HUES48 (cell line): Measurements from ENCODE around the gene PTCRA.

Experiments used
- H3K27ac ChIP-seq: one replicate; pipeline ENCODE4 v1.7.0; 2013; ENCODE audit warnings: low read depth, low read length, inconsistent platforms
- H3K27me3 ChIP-seq: 2 replicates; pipeline ENCODE4 v1.6.1; 2013; ENCODE audit warnings: mild to moderate bottlenecking, low read length; ENCODE audit not compliant: control insufficient read depth, insufficient read depth
- H3K36me3 ChIP-seq: 2 replicates; pipeline ENCODE4 v1.6.1; 2013; ENCODE audit warnings: low read length; ENCODE audit not compliant: control insufficient read depth, insufficient read depth
- H3K4me1 ChIP-seq: 2 replicates; pipeline ENCODE4 v1.6.1; 2013; ENCODE audit warnings: mild to moderate bottlenecking, low read length; ENCODE audit not compliant: control insufficient read depth, insufficient read depth
- H3K4me3 ChIP-seq: 2 replicates; pipeline ENCODE4 v1.5.1; 2013; ENCODE audit warnings: mild to moderate bottlenecking, low read depth, low read length
- H3K9ac ChIP-seq: 2 replicates; pipeline ENCODE4 v1.6.1; 2013; ENCODE audit warnings: mild to moderate bottlenecking, low read depth, low read length, moderate library complexity
- H3K9me3 ChIP-seq: 2 replicates; pipeline ENCODE4 v1.6.1; 2013; ENCODE audit warnings: low read length; ENCODE audit not compliant: control insufficient read depth, insufficient read depth

Gene PTCRA

GRCh38 chr6:42974919-42975505 lies 59.2 kb downstream of the PTCRA start:
- no peak overlapping the region for H3K4me3 ChIP-seq
- peaks cover 7% of the 10 kb centered on the region for H3K4me1 ChIP-seq
- H3K9ac ChIP-seq = no peak overlapping the region
- no peak overlapping the region for H3K27ac ChIP-seq
- peaks cover 3% of the 10 kb centered on the region for H3K36me3 ChIP-seq
- H3K27me3 ChIP-seq = no peaks in the 10 kb centered on the region
- no peaks in the 10 kb centered on the region for H3K9me3 ChIP-seq
